ENCODE measurements around the gene TAF15. TPM values are rescaled to one million over a fixed set of nuclear protein-coding genes. Genes with fewer than 3 reads are reported as not detected.
A peak's percentile ranks its signal among the peaks of the same experiment; 100 is the strongest.

TAF15 gene
- total RNA-seq, 1 donor = 61.4 TPM

GRCh38 chr17:35816723-35817122 is 7.4 kb downstream of the TAF15 start:
- DNase-seq (ENCODE audit: low read depth in 2 of 3, low spot score in 2 of 3) = no peak

- no peak for DNase-seq (ENCODE audit: low read depth in 2 of 3, low spot score in 2 of 3)
Measured at GRCh38 chr17:35817196-35817595, 7.9 kb downstream of the TAF15 start.

GRCh38 chr17:35819455-35819854 is 10.2 kb downstream of the TAF15 start:
- peak in 1 of 3 donors; percentile 18 for DNase-seq (ENCODE audit: low read depth in 2 of 3, low spot score in 2 of 3)

GRCh38 chr17:35821308-35821707 is 12.0 kb downstream of the TAF15 start:
- DNase-seq (ENCODE audit: low read depth in 2 of 3, low spot score in 2 of 3) = no peak

GRCh38 chr17:35825206-35825605 is 15.9 kb downstream of the TAF15 start:
- DNase-seq (ENCODE audit: low read depth in 2 of 3, low spot score in 2 of 3) = no peak

- DNase-seq (ENCODE audit: low read depth in 2 of 3, low spot score in 2 of 3) = no peak
Measured at GRCh38 chr17:35841101-35841500, 31.8 kb downstream of the TAF15 start.

- no peak for DNase-seq (ENCODE audit: low read depth in 2 of 3, low spot score in 2 of 3)
Measured at GRCh38 chr17:35841505-35841904, 32.2 kb downstream of the TAF15 start.

GRCh38 chr17:35842239-35842638 is 33.0 kb downstream of the TAF15 start:
- no peak for DNase-seq (ENCODE audit: low read depth in 2 of 3, low spot score in 2 of 3)

GRCh38 chr17:35843698-35844097 is 34.4 kb downstream of the TAF15 start:
- DNase-seq (ENCODE audit: low read depth in 2 of 3, low spot score in 2 of 3) = no peak

GRCh38 chr17:35844547-35844946 is 35.3 kb downstream of the TAF15 start:
- DNase-seq (ENCODE audit: low read depth in 2 of 3, low spot score in 2 of 3) = no peak

GRCh38 chr17:35846055-35846809 is 36.9 kb downstream of the TAF15 start:
- no peak for DNase-seq (ENCODE audit: low read depth in 2 of 3, low spot score in 2 of 3)

GRCh38 chr17:35847006-35847405 is 37.7 kb downstream of the TAF15 start:
- no peak for DNase-seq (ENCODE audit: low read depth in 2 of 3, low spot score in 2 of 3)

GRCh38 chr17:35847633-35848373 is 38.5 kb downstream of the TAF15 start:
- no peak for DNase-seq (ENCODE audit: low read depth in 2 of 3, low spot score in 2 of 3)

- peak; percentile 37 to 85 (median 62) for DNase-seq (ENCODE audit: low read depth in 2 of 3, low spot score in 2 of 3)
Measured at GRCh38 chr17:35849469-35850348, 40.4 kb downstream of the TAF15 start.

GRCh38 chr17:35855965-35856364 is 46.7 kb downstream of the TAF15 start:
- DNase-seq (ENCODE audit: low read depth in 2 of 3, low spot score in 2 of 3) = no peak

- DNase-seq (ENCODE audit: low read depth in 2 of 3, low spot score in 2 of 3) = no peak
Measured at GRCh38 chr17:35856603-35857002, 47.3 kb downstream of the TAF15 start.

GRCh38 chr17:35864853-35865252 is 55.6 kb downstream of the TAF15 start:
- DNase-seq (ENCODE audit: low read depth in 2 of 3, low spot score in 2 of 3) = no peak

GRCh38 chr17:35865412-35866340 is 56.4 kb downstream of the TAF15 start:
- no peak for DNase-seq (ENCODE audit: low read depth in 2 of 3, low spot score in 2 of 3)

- DNase-seq (ENCODE audit: low read depth in 2 of 3, low spot score in 2 of 3) = no peak
Measured at GRCh38 chr17:35866341-35866950, 57.2 kb downstream of the TAF15 start.

- DNase-seq (ENCODE audit: low read depth in 2 of 3, low spot score in 2 of 3) = no peak
Measured at GRCh38 chr17:35867574-35867973, 58.3 kb downstream of the TAF15 start.

Data from hematopoietic multipotent progenitor cell (in vitro differentiated cells).